Measurements from ENCODE around the gene JAKMIP2.

- TF ChIP-seq YY1 (tag by site-specific recombination; IDR thresholded peaks at IDR 0.05) (no peak), ZNF121 (tag by site-specific recombination; IDR thresholded peaks at IDR 0.05) (no peak), CTCF (tag by site-specific recombination; IDR thresholded peaks at IDR 0.05) (no peak), ZNF24 (tag by site-specific recombination; IDR thresholded peaks at IDR 0.05) (no peak), ZNF362 (tag by site-specific recombination; IDR thresholded peaks at IDR 0.05) (no peak), PBX3 (CRISPR knock-in tag; IDR thresholded peaks at IDR 0.05) (no peak), ZBTB49 (tag by site-specific recombination; IDR thresholded peaks at IDR 0.05; ENCODE audit: low read depth) (no peak), ZNF558 (tag by site-specific recombination; IDR thresholded peaks at IDR 0.05) (no peak), KLF16 (tag by site-specific recombination; IDR thresholded peaks at IDR 0.05) (no peak), ZBTB8A (tag by site-specific recombination; IDR thresholded peaks at IDR 0.05) (no peak), ZNF510 (tag by site-specific recombination; IDR thresholded peaks at IDR 0.05; ENCODE audit: insufficient replicate concordance) (no peak)
Measured at GRCh38 chr5:147779694-147780093, 2.8 kb downstream of the JAKMIP2 start.
